Lung (tissue), 12 donors: Measurements from ENCODE around the gene SIK3. TPM values are rescaled to one million over a fixed set of nuclear protein-coding genes. Genes with fewer than 3 reads are reported as not detected.
A peak's percentile ranks its signal among the peaks of the same experiment; 100 is the strongest.

Source experiments
- ATAC-seq: fragments of 200-7000 bp; cut with Tn5 transposase; one replicate; pipeline ENCODE4 v1.9.1; 2020; ENCODE audit warnings: moderate number of reproducible peaks; ENCODE audit not compliant: insufficient read depth, low FRiP score
- DNase-seq, 3 donors: peaks; one replicate each; pipeline ENCODE4 v3.0.0-alpha.2; 2013 to 2017
- H3K27ac ChIP-seq, 2 donors: one replicate each; pipeline ENCODE4 v1.5.1; 2013; ENCODE audit warnings: mild to moderate bottlenecking in 2 of 2, moderate library complexity in 2 of 2, control low read depth in 1 of 2, inconsistent platforms in 1 of 2, low read depth in 1 of 2, low read length in 1 of 2
- H3K27me3 ChIP-seq, 3 donors: one replicate each; pipeline ENCODE4 v1.5.1; 2013; ENCODE audit warnings: low read length in 2 of 3; ENCODE audit not compliant: control insufficient read depth in 3 of 3, insufficient read depth in 3 of 3
- H3K36me3 ChIP-seq, 4 donors: one replicate each; pipeline ENCODE4 v1.5.1; 2013; ENCODE audit warnings: low read length in 4 of 4, mild to moderate bottlenecking in 1 of 4, moderate library complexity in 1 of 4; ENCODE audit not compliant: control insufficient read depth in 4 of 4, insufficient read depth in 4 of 4
- H3K4me1 ChIP-seq, 5 donors: one replicate each; pipeline ENCODE4 v1.5.1; 2013; ENCODE audit warnings: low read length in 5 of 5, mild to moderate bottlenecking in 2 of 5, moderate library complexity in 1 of 5; ENCODE audit not compliant: control insufficient read depth in 5 of 5, insufficient read depth in 5 of 5
- H3K4me3 ChIP-seq: one replicate; pipeline ENCODE4 v1.5.1; 2013; ENCODE audit warnings: mild to moderate bottlenecking, control low read depth, moderate library complexity
- H3K9ac ChIP-seq, 2 donors: one replicate each; pipeline ENCODE4 v1.5.1; 2013; ENCODE audit warnings: low read length in 2 of 2, control low read depth in 1 of 2; ENCODE audit not compliant: insufficient read depth in 1 of 2
- H3K9me3 ChIP-seq, 4 donors: one replicate each; pipeline ENCODE4 v1.5.1; 2013; ENCODE audit warnings: low read length in 3 of 4, mild to moderate bottlenecking in 1 of 4, moderate library complexity in 1 of 4; ENCODE audit not compliant: control insufficient read depth in 4 of 4, insufficient read depth in 3 of 4
- WGBS, 2 donors: extraction: QIAGEN DNeasy Blood & Tissue Kit; methylation state at CpG; one replicate each; pipeline ENCODE4 v1.1.7; 2013; 5-methylcytosine and 5-hydroxymethylcytosine counted together
- polyA plus RNA-seq, 2 donors: library from polyadenylated mRNA; stranded (reverse); fragments of 200-250 nt; gene quantifications; one replicate each; pipeline ENCODE4 v1.2.1, GENCODE V29; 2013
- total RNA-seq, 2 donors: library from RNA; depleted of rRNA in 1 of 2; stranded (reverse); fragments of >200 nt in 1 of 2; gene quantifications; one replicate each; pipeline ENCODE4 v1.2.1, GENCODE V29; 2014 to 2021
- TF ChIP-seq, protein P1 (sequence below): IDR thresholded peaks from 2 replicates; pipeline ENCODE4 v1.5.1; 2012; ENCODE audit warnings: mild to moderate bottlenecking; ENCODE audit errors: control extremely low read depth, extremely low read depth
- donor health status: control.
- donor health status: control.
- donor health status: Bipolar disorder and iron deficiency.
- donor health status: healthy.
- donor health status: DM: yes; HTN: yes; CAD: no.

Gene SIK3
- total and polyA plus RNA-seq, 4 donors, result 9.0 to 43.4 (median 29.6) TPM

DNA sequence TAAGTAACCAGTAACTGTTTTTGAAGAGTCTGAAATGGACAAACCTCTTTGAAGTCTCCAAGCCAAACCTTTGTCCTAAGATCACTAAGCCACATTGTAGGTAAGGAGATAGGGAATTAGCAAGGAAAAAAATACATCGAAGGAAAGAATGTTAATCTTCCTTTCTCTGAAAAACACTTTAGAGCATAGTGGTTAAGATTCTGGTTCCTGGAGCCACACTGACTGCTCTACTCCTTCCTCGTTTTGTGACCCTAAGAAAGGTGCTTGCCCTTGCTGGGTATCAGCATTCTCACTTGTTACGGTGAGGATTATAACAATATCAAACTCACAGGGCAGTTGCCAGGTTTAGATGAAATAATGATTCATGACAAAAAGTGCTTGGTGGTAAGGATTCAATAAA, 104.0 kb downstream of the SIK3 start:
- Histone ChIP-seq H3K27ac (no peak overlapping the region), H3K9ac (no peak overlapping the region), H3K9me3 (no peaks in the 10 kb centered on the region), H3K27me3 (no peaks in the 10 kb centered on the region), H3K4me1 (peaks cover 0 to 11% (median 4%) of the 10 kb centered on the region in 5 donors), H3K36me3 (no peaks in the 10 kb centered on the region), H3K4me3 (no peak overlapping the region)
- ATAC-seq (no peak), DNase-seq (no peak)
- WGBS, 2 donors, result 39 to 60% methylated on average over 3 of the region's 3 CpGs
- TF ChIP-seq, protein P1, sequence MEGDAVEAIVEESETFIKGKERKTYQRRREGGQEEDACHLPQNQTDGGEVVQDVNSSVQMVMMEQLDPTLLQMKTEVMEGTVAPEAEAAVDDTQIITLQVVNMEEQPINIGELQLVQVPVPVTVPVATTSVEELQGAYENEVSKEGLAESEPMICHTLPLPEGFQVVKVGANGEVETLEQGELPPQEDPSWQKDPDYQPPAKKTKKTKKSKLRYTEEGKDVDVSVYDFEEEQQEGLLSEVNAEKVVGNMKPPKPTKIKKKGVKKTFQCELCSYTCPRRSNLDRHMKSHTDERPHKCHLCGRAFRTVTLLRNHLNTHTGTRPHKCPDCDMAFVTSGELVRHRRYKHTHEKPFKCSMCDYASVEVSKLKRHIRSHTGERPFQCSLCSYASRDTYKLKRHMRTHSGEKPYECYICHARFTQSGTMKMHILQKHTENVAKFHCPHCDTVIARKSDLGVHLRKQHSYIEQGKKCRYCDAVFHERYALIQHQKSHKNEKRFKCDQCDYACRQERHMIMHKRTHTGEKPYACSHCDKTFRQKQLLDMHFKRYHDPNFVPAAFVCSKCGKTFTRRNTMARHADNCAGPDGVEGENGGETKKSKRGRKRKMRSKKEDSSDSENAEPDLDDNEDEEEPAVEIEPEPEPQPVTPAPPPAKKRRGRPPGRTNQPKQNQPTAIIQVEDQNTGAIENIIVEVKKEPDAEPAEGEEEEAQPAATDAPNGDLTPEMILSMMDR, result no peak

DNA sequence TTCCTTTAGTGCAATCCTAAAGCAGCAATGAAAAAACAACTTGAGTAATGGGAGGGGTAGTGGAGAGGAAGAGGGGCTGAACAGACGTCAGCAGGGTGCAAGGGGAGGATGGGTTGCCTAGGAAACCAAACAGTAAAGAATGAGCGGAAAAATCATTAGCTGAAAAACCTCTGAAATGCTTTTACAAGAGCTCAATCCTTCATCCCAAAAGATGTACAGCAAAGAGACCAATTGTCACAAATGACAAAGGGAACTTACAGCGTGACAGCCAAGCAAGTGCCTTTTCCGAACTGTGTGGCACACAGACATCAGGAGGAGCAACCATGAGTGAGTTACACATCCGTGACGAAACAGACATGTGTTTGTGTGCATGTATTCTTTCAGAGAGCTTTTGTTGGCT, 104.6 kb downstream of the SIK3 start:
- Histone ChIP-seq H3K27ac (no peak overlapping the region), H3K27me3 (no peaks in the 10 kb centered on the region), H3K9ac (peak overlapping the region in 1 of 2 donors; percentile 26), H3K4me1 (peaks cover 0 to 15% (median 6%) of the 10 kb centered on the region in 5 donors), H3K36me3 (no peaks in the 10 kb centered on the region), H3K4me3 (no peak overlapping the region), H3K9me3 (no peaks in the 10 kb centered on the region)
- ATAC-seq (no peak), DNase-seq (peak; percentile 55 to 79 (median 67))
- WGBS, 2 donors, result 42 to 50% methylated on average over 6 of the region's 6 CpGs
- TF ChIP-seq, protein P1, result no peak

DNA sequence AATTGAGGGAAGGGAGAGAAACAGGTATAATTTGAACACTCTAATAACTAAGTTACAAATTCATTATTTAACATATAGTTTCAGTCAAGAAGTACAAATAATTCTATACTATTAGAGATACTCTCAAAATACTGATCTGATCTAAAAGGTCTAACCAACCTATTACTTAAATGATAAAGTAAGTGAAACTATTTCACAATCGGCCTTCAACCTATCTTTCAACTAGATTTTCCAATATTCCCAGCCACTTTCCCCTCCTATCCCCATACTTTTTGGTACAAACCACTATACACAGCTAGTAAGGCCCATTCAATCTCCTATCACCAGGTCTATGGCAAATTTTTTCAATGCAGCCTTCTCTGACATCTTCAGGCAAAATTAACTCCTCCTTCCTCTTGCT, 106.7 kb downstream of the SIK3 start:
- WGBS, 2 donors, result 94 to 98% methylated on average over 1 of the region's 1 CpG
- ATAC-seq, result no peak
- H3K9me3 ChIP-seq, result no peaks in the 10 kb centered on the region
- H3K27me3 ChIP-seq, result no peaks in the 10 kb centered on the region
- TF ChIP-seq, protein P1, result no peak
- H3K4me1 ChIP-seq, result peaks cover 0 to 17% (median 13%) of the 10 kb centered on the region in 5 donors
- H3K36me3 ChIP-seq, result no peaks in the 10 kb centered on the region
- H3K27ac ChIP-seq, result no peak overlapping the region
- H3K9ac ChIP-seq, result no peak overlapping the region
- no peak overlapping the region for H3K4me3 ChIP-seq
- no peak for DNase-seq

DNA sequence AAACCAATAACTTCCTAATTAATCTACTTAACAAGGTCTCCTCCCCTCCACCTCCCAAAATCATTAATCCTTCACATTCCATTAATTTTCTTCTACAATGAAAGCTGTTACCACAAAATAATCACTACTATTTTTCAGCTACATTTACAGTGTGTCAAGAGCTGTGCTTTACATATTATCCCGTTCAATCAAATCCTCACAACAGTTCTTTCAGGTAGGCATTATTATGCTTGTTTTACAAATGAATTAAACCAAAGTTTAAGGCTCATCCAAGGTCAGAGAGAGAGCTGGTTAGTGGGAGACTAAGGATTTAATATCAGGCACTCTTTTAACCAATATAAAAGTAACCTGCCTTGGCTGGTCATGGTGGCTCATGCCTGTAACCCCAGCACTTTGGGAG, 107.4 kb downstream of the SIK3 start:
- Histone ChIP-seq H3K36me3 (no peaks in the 10 kb centered on the region), H3K9me3 (no peaks in the 10 kb centered on the region), H3K4me1 (peaks cover 0 to 22% (median 13%) of the 10 kb centered on the region in 5 donors), H3K9ac (no peak overlapping the region), H3K27me3 (no peaks in the 10 kb centered on the region), H3K27ac (no peak overlapping the region), H3K4me3 (no peak overlapping the region)
- whole genome bisulfite sequencing, 2 donors, result 96 to 98% methylated on average over 1 of the region's 1 CpG
- no peak for DNase-seq
- ATAC-seq, result no peak
- TF ChIP-seq, protein P1, result no peak
